Neural cell (in vitro differentiated cells): ENCODE measurements around the gene C2CD2. TPM values are rescaled to one million over a fixed set of nuclear protein-coding genes. Genes with fewer than 3 reads are reported as not detected.

Source experiments
- H2AFZ ChIP-seq: fragments of 200-600, 300-800 bp; sonication (generic), shearing (Covaris generic); 2 replicates; pipeline ENCODE4 v1.6.0; 2014; ENCODE audit warnings: low read depth, mild to moderate bottlenecking, antibody characterized with exemption, low read length, moderate library complexity
- H3F3A ChIP-seq: fragments of 200-600 bp; shearing (Covaris generic); 2 replicates; pipeline ENCODE4 v1.6.1; 2016; ENCODE audit warnings: mild to moderate bottlenecking, moderate library complexity, mixed read lengths, antibody characterized with exemption, low read length; ENCODE audit not compliant: insufficient read depth, poor library complexity, severe bottlenecking
- H3K27ac ChIP-seq: fragments of 200-600, 300-800 bp; sonication (generic), shearing (Covaris generic); 2 replicates; pipeline ENCODE4 v1.5.1; 2014; ENCODE audit warnings: mild to moderate bottlenecking, low read length, moderate library complexity
- H3K27me3 ChIP-seq: fragments of 300-800, 200-600 bp; sonication (generic), shearing (Covaris generic); 2 replicates; pipeline ENCODE4 v1.6.0; 2014; ENCODE audit warnings: mild to moderate bottlenecking, low read depth, low read length, moderate library complexity; ENCODE audit not compliant: insufficient read depth
- H3K36me3 ChIP-seq: fragments of 300-800, 200-600 bp; sonication (generic), shearing (Covaris generic); 2 replicates; pipeline ENCODE4 v1.5.1; 2014; ENCODE audit warnings: mild to moderate bottlenecking, antibody characterized with exemption, low read length, moderate library complexity; ENCODE audit not compliant: insufficient read depth
- H3K4me2 ChIP-seq: fragments of 300-800, 200-600 bp; sonication (generic), shearing (Covaris generic); 2 replicates; pipeline ENCODE4 v1.6.0; 2014; ENCODE audit warnings: mild to moderate bottlenecking, low read length
- H3K4me3 ChIP-seq: fragments of 300-800, 200-600 bp; sonication (generic), shearing (Covaris generic); 2 replicates; pipeline ENCODE4 v1.5.1; 2014; ENCODE audit warnings: mild to moderate bottlenecking, low read length, moderate library complexity
- H3K79me2 ChIP-seq: fragments of 200-600 bp; shearing (Covaris generic); replicated peaks from 2 replicates; pipeline ENCODE4 v1.6.0; 2014; ENCODE audit warnings: mild to moderate bottlenecking, low read length, moderate library complexity; ENCODE audit not compliant: insufficient read depth
- H3K9ac ChIP-seq: fragments of 300-800, 200-600 bp; sonication (generic), shearing (Covaris generic); 2 replicates; pipeline ENCODE4 v1.6.1; 2016; ENCODE audit warnings: mild to moderate bottlenecking, low read length, mixed read lengths
- H3K9me2 ChIP-seq: fragments of 200-600 bp; shearing (Covaris generic); 2 replicates; pipeline ENCODE4 v1.6.1; 2016; ENCODE audit warnings: mild to moderate bottlenecking, low read length, mixed read lengths; ENCODE audit not compliant: insufficient read depth
- H3K9me3 ChIP-seq: fragments of 200-600, 300-800 bp; sonication (generic), shearing (Covaris generic); 2 replicates; pipeline ENCODE4 v1.6.1; 2016; ENCODE audit warnings: mild to moderate bottlenecking, mixed run types, low read length, moderate library complexity, mixed read lengths
- H4K20me1 ChIP-seq: fragments of 200-600 bp; shearing (Covaris generic); 2 replicates; pipeline ENCODE4 v1.6.1; 2016; ENCODE audit warnings: mild to moderate bottlenecking, mixed run types; ENCODE audit not compliant: insufficient read depth
- EP300 ChIP-seq: fragments of 450-650 bp; conservative IDR thresholded peaks from 2 replicates; pipeline ENCODE4 v1.6.1; 2014; ENCODE audit warnings: antibody characterized with exemption, mild to moderate bottlenecking, moderate library complexity; ENCODE audit not compliant: poor library complexity, severe bottlenecking
- EZH2 ChIP-seq: fragments of 200-600, 300-800 bp; shearing (Covaris generic), sonication (generic); IDR thresholded peaks from 2 replicates; pipeline ENCODE4 v1.6.1; 2014; ENCODE audit warnings: antibody characterized with exemption, low read length, borderline replicate concordance, mild to moderate bottlenecking; ENCODE audit not compliant: insufficient read depth, poor library complexity, severe bottlenecking
- MXI1 ChIP-seq: fragments of 450-650 bp; conservative IDR thresholded peaks from 2 replicates; pipeline ENCODE4 v1.6.1; 2014; ENCODE audit warnings: antibody characterized with exemption, mild to moderate bottlenecking; ENCODE audit not compliant: poor library complexity, severe bottlenecking
- POLR2AphosphoS5 ChIP-seq: IDR thresholded peaks from 2 replicates; pipeline ENCODE4 v1.6.1; 2012
- RAD21 ChIP-seq: fragments of 450-650 bp; conservative IDR thresholded peaks from 2 replicates; pipeline ENCODE4 v1.6.1; 2014; ENCODE audit warnings: antibody characterized with exemption, mild to moderate bottlenecking, moderate library complexity
- SMC3 ChIP-seq: fragments of 450-650 bp; conservative IDR thresholded peaks from 2 replicates; pipeline ENCODE4 v1.6.1; 2014; ENCODE audit warnings: antibody characterized with exemption, mild to moderate bottlenecking, moderate library complexity; ENCODE audit not compliant: poor library complexity
- TAF1 ChIP-seq: IDR thresholded peaks from 2 replicates; pipeline ENCODE4 v1.6.1; 2012; ENCODE audit warnings: low read depth
- polyA plus RNA-seq: library from polyadenylated mRNA; depleted of rRNA; stranded (reverse); fragments of >200 nt; gene quantifications from 2 replicates; pipeline ENCODE4 v1.2.3, GENCODE V29; 2014
- TF ChIP-seq, protein P1 (sequence below): IDR thresholded peaks from 2 replicates; pipeline ENCODE4 v1.6.1; 2012; ENCODE audit warnings: borderline replicate concordance
- TF ChIP-seq, protein P2 (sequence below): fragments of 450-650 bp; IDR thresholded peaks from 2 replicates; pipeline ENCODE4 v1.5.1; 2014; ENCODE audit warnings: antibody characterized with exemption, mild to moderate bottlenecking, moderate library complexity; ENCODE audit not compliant: poor library complexity, severe bottlenecking

Gene C2CD2
- polyA plus RNA-seq, 1 donor from 2014 or later = 0.88 TPM

GRCh38 chr21:41900401-41900800 lies 53.4 kb downstream of the C2CD2 start:
- Histone ChIP-seq H3K79me2 (no peaks in the 10 kb centered on the region), H3K9me3 (no peaks in the 10 kb centered on the region), H3K4me2 (no peak overlapping the region), H3K36me3 (no peaks in the 10 kb centered on the region), H2AFZ (no peak overlapping the region), H3K9me2 (no peaks in the 10 kb centered on the region), H3K27ac (no peak overlapping the region), H3F3A (no peaks in the 10 kb centered on the region), H3K9ac (no peak overlapping the region), H3K4me3 (no peak overlapping the region), H4K20me1 (no peaks in the 10 kb centered on the region), H3K27me3 (no peaks in the 10 kb centered on the region)
- TF ChIP-seq, protein P1, sequence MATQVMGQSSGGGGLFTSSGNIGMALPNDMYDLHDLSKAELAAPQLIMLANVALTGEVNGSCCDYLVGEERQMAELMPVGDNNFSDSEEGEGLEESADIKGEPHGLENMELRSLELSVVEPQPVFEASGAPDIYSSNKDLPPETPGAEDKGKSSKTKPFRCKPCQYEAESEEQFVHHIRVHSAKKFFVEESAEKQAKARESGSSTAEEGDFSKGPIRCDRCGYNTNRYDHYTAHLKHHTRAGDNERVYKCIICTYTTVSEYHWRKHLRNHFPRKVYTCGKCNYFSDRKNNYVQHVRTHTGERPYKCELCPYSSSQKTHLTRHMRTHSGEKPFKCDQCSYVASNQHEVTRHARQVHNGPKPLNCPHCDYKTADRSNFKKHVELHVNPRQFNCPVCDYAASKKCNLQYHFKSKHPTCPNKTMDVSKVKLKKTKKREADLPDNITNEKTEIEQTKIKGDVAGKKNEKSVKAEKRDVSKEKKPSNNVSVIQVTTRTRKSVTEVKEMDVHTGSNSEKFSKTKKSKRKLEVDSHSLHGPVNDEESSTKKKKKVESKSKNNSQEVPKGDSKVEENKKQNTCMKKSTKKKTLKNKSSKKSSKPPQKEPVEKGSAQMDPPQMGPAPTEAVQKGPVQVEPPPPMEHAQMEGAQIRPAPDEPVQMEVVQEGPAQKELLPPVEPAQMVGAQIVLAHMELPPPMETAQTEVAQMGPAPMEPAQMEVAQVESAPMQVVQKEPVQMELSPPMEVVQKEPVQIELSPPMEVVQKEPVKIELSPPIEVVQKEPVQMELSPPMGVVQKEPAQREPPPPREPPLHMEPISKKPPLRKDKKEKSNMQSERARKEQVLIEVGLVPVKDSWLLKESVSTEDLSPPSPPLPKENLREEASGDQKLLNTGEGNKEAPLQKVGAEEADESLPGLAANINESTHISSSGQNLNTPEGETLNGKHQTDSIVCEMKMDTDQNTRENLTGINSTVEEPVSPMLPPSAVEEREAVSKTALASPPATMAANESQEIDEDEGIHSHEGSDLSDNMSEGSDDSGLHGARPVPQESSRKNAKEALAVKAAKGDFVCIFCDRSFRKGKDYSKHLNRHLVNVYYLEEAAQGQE = no peak
- TF ChIP-seq MXI1 = no peak
- no peak for TF ChIP-seq POLR2AphosphoS5

- Histone ChIP-seq H3K4me2 (no peak overlapping the region), H3K27ac (no peak overlapping the region), H4K20me1 (no peaks in the 10 kb centered on the region), H3K79me2 (no peaks in the 10 kb centered on the region), H2AFZ (no peak overlapping the region), H3F3A (no peaks in the 10 kb centered on the region), H3K27me3 (no peaks in the 10 kb centered on the region), H3K9ac (no peak overlapping the region), H3K36me3 (no peaks in the 10 kb centered on the region), H3K9me3 (no peaks in the 10 kb centered on the region), H3K9me2 (no peaks in the 10 kb centered on the region), H3K4me3 (no peak overlapping the region)
- TF ChIP-seq, protein P1 = no peak
- TF ChIP-seq RAD21 (no peak), EZH2 (no peak), EP300 (no peak), SMC3 (no peak), MXI1 (no peak), TAF1 (no peak), POLR2AphosphoS5 (no peak)
- TF ChIP-seq, protein P2, sequence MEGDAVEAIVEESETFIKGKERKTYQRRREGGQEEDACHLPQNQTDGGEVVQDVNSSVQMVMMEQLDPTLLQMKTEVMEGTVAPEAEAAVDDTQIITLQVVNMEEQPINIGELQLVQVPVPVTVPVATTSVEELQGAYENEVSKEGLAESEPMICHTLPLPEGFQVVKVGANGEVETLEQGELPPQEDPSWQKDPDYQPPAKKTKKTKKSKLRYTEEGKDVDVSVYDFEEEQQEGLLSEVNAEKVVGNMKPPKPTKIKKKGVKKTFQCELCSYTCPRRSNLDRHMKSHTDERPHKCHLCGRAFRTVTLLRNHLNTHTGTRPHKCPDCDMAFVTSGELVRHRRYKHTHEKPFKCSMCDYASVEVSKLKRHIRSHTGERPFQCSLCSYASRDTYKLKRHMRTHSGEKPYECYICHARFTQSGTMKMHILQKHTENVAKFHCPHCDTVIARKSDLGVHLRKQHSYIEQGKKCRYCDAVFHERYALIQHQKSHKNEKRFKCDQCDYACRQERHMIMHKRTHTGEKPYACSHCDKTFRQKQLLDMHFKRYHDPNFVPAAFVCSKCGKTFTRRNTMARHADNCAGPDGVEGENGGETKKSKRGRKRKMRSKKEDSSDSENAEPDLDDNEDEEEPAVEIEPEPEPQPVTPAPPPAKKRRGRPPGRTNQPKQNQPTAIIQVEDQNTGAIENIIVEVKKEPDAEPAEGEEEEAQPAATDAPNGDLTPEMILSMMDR = no peak
These were observed 54.2 kb downstream of the C2CD2 start for GRCh38 chr21:41899426-41900202.
